BLaER1 treated with 17β-estradiol and CSF1 and Interleukin-3, amounts not matched to agents 10 nM and 100 nM (cell line): ENCODE data around the gene RORC.

ENCODE experiments used
- H3K27ac ChIP-seq, 11 experiments: shearing (Covaris generic); formaldehyde crosslinking; 2 replicates each; pipeline ENCODE4 v1.8.1; 2022
- H3K27me3 ChIP-seq, 11 experiments: shearing (Covaris generic); formaldehyde crosslinking; 2 replicates each; pipeline ENCODE4 v1.8.1; 2022
- H3K36me3 ChIP-seq, 11 experiments: shearing (Covaris generic); formaldehyde crosslinking; 2 replicates each; pipeline ENCODE4 v1.8.1; 2022
- H3K4me1 ChIP-seq, 10 experiments: shearing (Covaris generic); formaldehyde crosslinking; 2 replicates each; pipeline ENCODE4 v1.8.1; 2022
- H3K4me2 ChIP-seq, 11 experiments: shearing (Covaris generic); formaldehyde crosslinking; 2 replicates each; pipeline ENCODE4 v1.8.1; 2022
- H3K4me3 ChIP-seq, 10 experiments: shearing (Covaris generic); formaldehyde crosslinking; 2 replicates each; pipeline ENCODE4 v1.8.1; 2022
- H3K9ac ChIP-seq, 11 experiments: shearing (Covaris generic); formaldehyde crosslinking; 2 replicates each; pipeline ENCODE4 v1.8.1; 2022
- H3K9me3 ChIP-seq, 11 experiments: shearing (Covaris generic); formaldehyde crosslinking; replicated peaks in 1 of 11; 2 replicates each; pipeline ENCODE4 v1.8.1; 2022
- H4K20me1 ChIP-seq, 11 experiments: shearing (Covaris generic); formaldehyde crosslinking; 2 replicates each; pipeline ENCODE4 v1.8.1; 2022
- Cebpa-rat ChIP-seq, 11 experiments: shearing (Covaris generic); IDR thresholded peaks; 2 replicates each; pipeline ENCODE4 v1.8.1; 2022

Gene RORC

DNA sequence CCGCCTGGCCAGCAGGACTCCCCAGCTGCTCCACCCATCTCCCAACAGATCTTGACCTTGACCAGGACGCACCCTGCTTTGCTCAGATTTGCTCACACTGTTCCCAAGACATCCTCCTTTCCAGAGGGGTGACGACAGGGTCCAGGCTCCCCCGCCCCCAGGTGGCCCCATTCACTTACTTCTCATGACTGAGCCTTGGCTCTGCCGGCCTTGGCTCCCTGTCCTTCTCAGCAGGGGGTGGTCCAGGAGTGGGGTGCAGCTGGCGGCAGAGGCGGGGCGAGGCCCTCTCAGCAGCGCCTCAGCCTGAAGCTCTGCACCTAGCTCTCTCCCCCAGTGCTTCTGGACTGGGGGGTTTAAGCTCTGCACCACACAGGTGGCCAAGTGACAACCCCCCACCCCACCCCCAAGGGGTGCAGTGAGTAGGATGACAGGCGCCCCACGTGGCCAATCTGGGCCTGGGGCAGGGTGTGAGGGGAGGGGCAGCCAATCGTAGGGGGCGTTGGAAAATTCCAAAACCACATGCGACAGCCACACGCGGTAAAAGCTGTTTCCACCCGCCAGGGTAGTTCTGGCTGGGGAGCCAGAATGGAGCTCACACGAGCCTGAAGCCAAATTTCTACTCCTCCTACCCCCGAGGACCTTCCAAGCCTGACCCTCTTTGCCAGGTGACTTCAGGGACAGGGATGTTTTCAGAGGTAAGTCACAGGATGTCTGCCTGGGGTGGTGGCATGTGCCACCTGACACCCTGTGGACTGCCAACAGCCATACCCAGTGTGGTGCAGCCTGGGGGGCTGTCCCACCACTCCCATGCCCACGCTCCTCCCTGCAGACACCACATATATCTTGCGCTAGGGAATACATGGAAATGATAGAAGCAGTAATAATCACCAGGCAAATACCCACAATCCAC, 5.6 kb downstream of the RORC start:
- Histone ChIP-seq H3K9ac (peak overlapping the region in 1 of 11 experiments; percentile 3; a peak in 1 of 22 replicates), H3K27me3 (no peaks in the 10 kb centered on the region), H3K4me3 (no peak overlapping the region), H4K20me1 (peaks cover 0 to 12% (median 0%) of the 10 kb centered on the region in 11 experiments; a peak in 4 of 22 replicates), H3K4me1 (peaks cover 59 to 99% (median 93%) of the 10 kb centered on the region in 10 experiments), H3K36me3 (no peaks in the 10 kb centered on the region), H3K9me3 (no peaks in the 10 kb centered on the region), H3K27ac (no peak overlapping the region), H3K4me2 (peak overlapping the region; percentile 18 to 100 (median 97); a peak in 20 of 22 replicates)
- TF ChIP-seq Cebpa-rat (IDR thresholded peaks at IDR 0.05), result no peak

DNA sequence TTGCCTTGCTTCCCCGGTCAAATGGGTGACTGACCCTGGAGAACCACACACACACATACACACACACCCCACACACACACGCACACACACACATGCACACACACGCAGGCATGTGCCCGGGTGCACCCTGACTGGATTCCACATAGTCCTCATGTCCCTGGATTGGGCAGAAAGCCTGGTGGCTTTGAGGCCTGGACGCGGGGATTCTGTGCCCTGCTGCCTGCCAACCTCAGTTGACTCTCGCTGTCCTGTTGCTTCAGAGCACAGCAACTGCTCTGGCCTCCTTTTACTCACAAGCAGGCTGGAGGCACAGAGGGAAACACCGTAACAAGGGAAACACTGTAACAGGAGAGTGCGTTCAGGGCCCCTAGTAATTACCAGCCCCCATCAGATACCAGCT, 6.4 kb downstream of the RORC start:
- no peak overlapping the region; a peak in 1 of 22 replicates for H3K9ac ChIP-seq
- no peaks in the 10 kb centered on the region for H3K36me3 ChIP-seq
- no peaks in the 10 kb centered on the region for H3K9me3 ChIP-seq
- no peak overlapping the region for H3K27ac ChIP-seq
- H4K20me1 ChIP-seq, result peaks cover 0 to 12% (median 0%) of the 10 kb centered on the region in 11 experiments; a peak in 4 of 22 replicates
- peak overlapping the region in 9 of 11 experiments; percentile 92 to 100 (median 97); a peak in 18 of 22 replicates for H3K4me2 ChIP-seq
- TF ChIP-seq Cebpa-rat (IDR thresholded peaks at IDR 0.05), result no peak
- H3K27me3 ChIP-seq, result no peaks in the 10 kb centered on the region
- peaks cover 59 to 99% (median 93%) of the 10 kb centered on the region in 10 experiments for H3K4me1 ChIP-seq
- H3K4me3 ChIP-seq, result no peak overlapping the region

DNA sequence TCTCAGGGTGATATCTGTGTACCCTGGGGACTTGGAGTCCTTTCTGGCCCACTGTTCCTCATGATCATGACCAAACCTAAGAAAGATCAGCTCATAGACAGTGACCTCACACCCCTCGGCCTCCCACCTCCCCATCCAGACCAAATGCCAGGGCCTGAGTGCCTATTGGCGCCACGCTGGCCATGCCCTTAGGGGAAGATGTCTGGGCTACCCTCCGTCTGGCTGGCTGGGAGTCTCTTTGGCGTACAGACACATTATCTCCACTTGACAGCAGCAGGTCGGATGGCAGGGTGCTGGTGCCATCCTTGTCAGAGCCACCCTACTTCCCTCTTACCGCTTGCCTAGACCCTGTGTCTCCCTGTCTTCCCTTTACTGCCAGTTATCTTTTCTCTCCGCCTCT, 8.4 kb downstream of the RORC start:
- Histone ChIP-seq H3K9ac (no peak overlapping the region), H4K20me1 (no peaks in the 10 kb centered on the region), H3K27me3 (no peaks in the 10 kb centered on the region), H3K4me2 (peak overlapping the region in 10 of 11 experiments; percentile 67 to 96 (median 85); a peak in 19 of 22 replicates), H3K4me3 (no peak overlapping the region), H3K9me3 (no peaks in the 10 kb centered on the region), H3K4me1 (peaks cover 48 to 99% (median 93%) of the 10 kb centered on the region in 10 experiments), H3K36me3 (no peaks in the 10 kb centered on the region), H3K27ac (no peak overlapping the region)
- no peak for TF ChIP-seq Cebpa-rat (IDR thresholded peaks at IDR 0.05)

DNA sequence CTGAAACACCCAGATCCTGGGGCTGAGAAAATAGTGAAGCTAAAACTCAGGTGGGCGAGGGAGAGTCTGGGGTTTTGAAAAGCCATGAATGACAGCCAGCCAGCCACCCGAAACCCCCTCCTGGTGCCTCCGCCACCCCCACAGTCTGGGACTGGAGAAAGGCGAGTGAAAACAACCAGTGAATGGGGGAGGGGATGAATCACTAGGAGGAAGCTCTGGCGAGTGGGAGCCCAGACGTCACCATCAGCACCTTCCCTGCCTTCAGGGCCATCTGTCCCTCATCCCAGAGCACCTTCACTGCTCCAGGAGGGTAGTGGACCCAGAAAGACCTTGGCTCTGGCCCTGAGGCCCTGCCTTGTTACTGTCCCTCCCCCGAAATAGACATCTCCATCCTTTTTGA, 9.2 kb downstream of the RORC start:
- Histone ChIP-seq H3K9me3 (no peaks in the 10 kb centered on the region), H3K9ac (no peak overlapping the region), H3K36me3 (no peaks in the 10 kb centered on the region), H3K27me3 (no peaks in the 10 kb centered on the region), H3K27ac (no peak overlapping the region; a peak in 1 of 22 replicates), H3K4me3 (no peak overlapping the region), H3K4me2 (peak overlapping the region; percentile 55 to 96 (median 85)), H3K4me1 (peaks cover 45 to 99% (median 93%) of the 10 kb centered on the region in 10 experiments), H4K20me1 (no peaks in the 10 kb centered on the region)
- no peak for TF ChIP-seq Cebpa-rat (IDR thresholded peaks at IDR 0.05)

DNA sequence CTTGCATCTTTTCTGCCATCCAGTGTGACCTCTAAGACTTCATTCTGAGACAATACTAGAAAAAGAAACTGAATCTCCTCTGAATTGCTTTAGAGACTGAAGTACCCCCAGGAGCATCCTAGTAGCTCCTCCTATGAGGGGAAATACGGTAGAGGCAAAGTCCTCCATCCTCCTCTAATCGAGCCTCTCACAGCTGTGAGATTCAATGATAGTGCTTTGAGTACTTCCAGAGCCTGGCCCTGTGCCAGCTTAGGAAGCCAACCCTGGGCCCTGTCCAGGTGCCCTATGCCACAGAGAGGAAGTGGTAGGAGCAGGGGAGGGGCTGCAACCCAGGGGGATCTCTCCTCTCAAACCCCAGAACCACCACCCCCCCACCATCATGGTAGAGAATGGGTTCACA, 10.7 kb downstream of the RORC start:
- no peaks in the 10 kb centered on the region for H3K27me3 ChIP-seq
- no peaks in the 10 kb centered on the region for H3K36me3 ChIP-seq
- peaks cover 53 to 99% (median 93%) of the 10 kb centered on the region in 10 experiments for H3K4me1 ChIP-seq
- no peak overlapping the region for H3K9ac ChIP-seq
- H3K27ac ChIP-seq, result 0 out of 22 replicates have a peak overlapping the region, but pooled peaks of 1 of the 11 experiments have one; percentile 9
- H3K9me3 ChIP-seq, result no peaks in the 10 kb centered on the region
- peak overlapping the region; percentile 37 to 96 (median 85) for H3K4me2 ChIP-seq
- TF ChIP-seq Cebpa-rat (IDR thresholded peaks at IDR 0.05), result no peak
- peaks cover 0 to 7% (median 0%) of the 10 kb centered on the region in 11 experiments; a peak in 1 of 22 replicates for H4K20me1 ChIP-seq
- no peak overlapping the region for H3K4me3 ChIP-seq

DNA sequence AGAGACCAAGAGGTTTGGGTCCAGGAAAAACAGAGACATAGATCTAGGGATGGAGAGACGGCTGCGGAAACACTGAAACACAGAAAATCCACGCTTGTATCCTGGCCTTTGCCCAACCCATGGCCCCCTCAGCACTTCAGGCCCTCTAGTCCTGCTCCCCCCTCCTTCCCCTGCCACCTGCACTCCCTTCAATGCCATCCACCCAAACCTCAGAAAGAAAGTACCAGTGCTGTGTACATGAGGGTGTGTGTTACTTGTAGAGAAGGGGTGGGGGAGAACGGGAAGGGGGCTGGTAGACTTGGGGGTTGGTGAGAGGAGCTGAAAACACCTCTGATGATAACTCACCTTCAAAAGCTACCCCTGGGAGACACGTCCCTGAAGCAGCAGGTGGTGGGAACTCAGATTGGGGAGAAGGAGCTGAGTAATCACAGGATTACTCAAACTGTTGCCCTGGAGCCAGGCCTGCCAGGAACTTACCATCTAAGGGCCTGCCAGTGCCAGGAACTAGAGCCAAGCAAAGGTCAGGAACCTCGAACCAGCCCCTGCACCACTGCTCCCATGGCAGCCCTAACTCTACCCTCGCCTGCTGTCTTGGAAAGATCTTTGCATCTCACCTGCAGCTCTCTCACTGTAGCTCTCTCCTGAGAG, 11.5 kb downstream of the RORC start:
- peaks cover 58 to 99% (median 93%) of the 10 kb centered on the region in 10 experiments for H3K4me1 ChIP-seq
- H3K9me3 ChIP-seq, result no peaks in the 10 kb centered on the region
- peak overlapping the region in 1 of 11 experiments; percentile 23; a peak in 1 of 22 replicates for H3K9ac ChIP-seq
- H3K4me2 ChIP-seq, result peak overlapping the region; percentile 37 to 96 (median 85)
- no peaks in the 10 kb centered on the region for H3K36me3 ChIP-seq
- no peaks in the 10 kb centered on the region for H3K27me3 ChIP-seq
- H3K27ac ChIP-seq, result peak overlapping the region in 2 of 11 experiments; percentile 9 to 29; a peak in 1 of 22 replicates
- H3K4me3 ChIP-seq, result no peak overlapping the region
- TF ChIP-seq Cebpa-rat (IDR thresholded peaks at IDR 0.05), result no peak
- H4K20me1 ChIP-seq, result peaks cover 0 to 7% (median 0%) of the 10 kb centered on the region in 11 experiments; a peak in 1 of 22 replicates

DNA sequence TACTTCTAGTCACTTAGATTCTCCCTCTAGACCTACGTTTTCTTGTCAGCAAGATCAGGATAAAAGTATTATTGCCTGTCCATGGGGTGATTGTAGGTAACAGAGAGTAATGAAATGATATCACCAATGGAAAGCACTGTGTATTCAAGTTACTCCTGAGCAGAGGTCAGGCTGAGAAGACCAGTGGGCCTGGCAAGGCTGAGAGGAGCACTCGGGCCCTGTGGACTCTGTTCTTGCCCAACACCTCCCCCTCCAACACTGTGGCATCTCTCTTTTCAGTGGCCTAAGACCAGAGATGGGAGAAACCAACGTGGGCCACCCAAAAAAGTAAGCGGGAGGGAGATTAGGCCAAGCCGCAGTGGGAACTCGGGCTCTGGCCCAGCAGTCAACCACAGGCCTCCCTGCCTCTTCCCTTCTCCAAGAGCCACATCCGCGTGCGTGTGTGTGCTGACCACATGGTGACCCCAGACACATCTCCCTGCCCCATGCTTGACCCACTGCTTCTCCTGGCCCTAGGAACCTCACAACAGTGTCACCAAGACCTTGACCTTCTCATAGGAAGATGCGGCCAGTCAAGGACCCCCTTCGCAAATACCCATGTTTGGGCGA, 12.3 kb downstream of the RORC start:
- Histone ChIP-seq H3K4me2 (peak overlapping the region; percentile 37 to 96 (median 85); a peak in 19 of 22 replicates), H3K27ac (peak overlapping the region in 2 of 11 experiments; percentile 6 to 29; a peak in 2 of 22 replicates)
- TF ChIP-seq Cebpa-rat (IDR thresholded peaks at IDR 0.05), result no peak

DNA sequence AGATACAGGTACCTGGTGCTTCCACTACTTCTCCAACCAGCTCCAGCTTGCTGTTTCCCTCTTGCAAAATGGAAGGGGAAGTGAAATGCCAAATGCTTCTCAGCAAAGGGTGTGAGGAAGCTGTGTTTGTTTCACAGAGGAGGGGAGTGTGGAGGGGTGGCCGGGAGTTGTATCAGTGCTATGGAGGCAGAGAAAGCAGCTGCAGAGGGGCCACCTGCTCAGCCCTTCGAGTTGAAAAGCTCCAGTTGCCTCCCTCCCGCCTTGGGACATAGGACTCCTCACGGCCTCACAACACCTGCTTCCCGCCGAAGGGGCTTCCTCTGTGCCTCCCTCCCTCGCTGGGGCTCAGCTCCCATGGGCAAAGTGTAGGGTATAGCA, 14.3 kb downstream of the RORC start:
- Histone ChIP-seq H3K4me1 (peaks cover 54 to 96% (median 85%) of the 10 kb centered on the region in 10 experiments), H3K27ac (peak overlapping the region in 7 of 11 experiments; percentile 13 to 66 (median 34); a peak in 8 of 22 replicates), H3K27me3 (no peaks in the 10 kb centered on the region), H3K4me2 (peak overlapping the region; percentile 78 to 96 (median 85)), H3K4me3 (peak overlapping the region in 3 of 10 experiments; percentile 1 to 25 (median 13); a peak in 4 of 20 replicates), H3K9me3 (no peaks in the 10 kb centered on the region), H4K20me1 (peaks cover 0 to 7% (median 0%) of the 10 kb centered on the region in 11 experiments; a peak in 1 of 22 replicates), H3K9ac (peak overlapping the region in 4 of 11 experiments; percentile 15 to 43 (median 28); a peak in 4 of 22 replicates), H3K36me3 (no peaks in the 10 kb centered on the region)
- TF ChIP-seq Cebpa-rat (IDR thresholded peaks at IDR 0.05), result 0 out of 22 replicates have a peak, but pooled peaks of 1 of the 11 experiments have one; percentile 11

More for the DNA sequence above, 12.3 kb downstream of the RORC start:
- no peaks in the 10 kb centered on the region for H3K27me3 ChIP-seq
- H3K9me3 ChIP-seq, result no peaks in the 10 kb centered on the region
- H3K4me3 ChIP-seq, result no peak overlapping the region
- H3K36me3 ChIP-seq, result no peaks in the 10 kb centered on the region
- peaks cover 0 to 7% (median 0%) of the 10 kb centered on the region in 11 experiments; a peak in 1 of 22 replicates for H4K20me1 ChIP-seq
- peaks cover 62 to 99% (median 93%) of the 10 kb centered on the region in 10 experiments for H3K4me1 ChIP-seq
- H3K9ac ChIP-seq, result no peak overlapping the region; a peak in 1 of 22 replicates
